CD4-positive, alpha-beta memory T cell (primary cell): ENCODE data around the gene CDC42BPG. TPM values are rescaled to one million over a fixed set of nuclear protein-coding genes. Genes with fewer than 3 reads are reported as not detected.

Experiments
- CTCF ChIA-PET: fragments of 350-600 bp; sonication (Branson Sonifier 250); formaldehyde crosslinking; loops from one replicate; lab custom pipeline; 2021; ENCODE audit warnings: inconsistent platforms; ENCODE audit not compliant: partially characterized antibody; lab: Charles Lee
- POLR2A ChIA-PET: fragments of 350-600 bp; sonication (Branson Sonifier 250); formaldehyde crosslinking; loops from one replicate; lab custom pipeline; 2021; ENCODE audit not compliant: partially characterized antibody; lab: Charles Lee
- DNase-seq, 5 donors: peaks; one replicate each; pipeline versions ENCODE4 v3.0.0 to v3.0.0-alpha.2; 2020 to 2022; ENCODE audit warnings: mixed read lengths in 1 of 5
- H3K27ac ChIP-seq: one replicate; pipeline ENCODE4 v1.7.0; 2013; ENCODE audit warnings: low read depth, low read length
- H3K27me3 ChIP-seq: 2 replicates; pipeline ENCODE4 v1.7.0; 2013; ENCODE audit warnings: mild to moderate bottlenecking, low read length, moderate library complexity; ENCODE audit not compliant: insufficient read depth
- H3K36me3 ChIP-seq: 2 replicates; pipeline ENCODE4 v1.7.0; 2013; ENCODE audit warnings: mild to moderate bottlenecking, low read length, moderate library complexity; ENCODE audit not compliant: insufficient read depth
- H3K4me1 ChIP-seq: 2 replicates; pipeline ENCODE4 v1.7.0; 2013; ENCODE audit warnings: mild to moderate bottlenecking, low read length, moderate library complexity; ENCODE audit not compliant: insufficient read depth
- H3K4me3 ChIP-seq, 2 donors: one replicate each; pipeline ENCODE4 v1.7.0; 2013; ENCODE audit warnings: low read length in 2 of 2, mild to moderate bottlenecking in 1 of 2
- H3K9me3 ChIP-seq, 2 donors: one replicate each; pipeline ENCODE4 v1.7.0; 2013; ENCODE audit warnings: low read length in 2 of 2, control low read depth in 1 of 2; ENCODE audit not compliant: control insufficient read depth in 1 of 2
- H3K27ac Mint-ChIP-seq, 7 donors: one replicate each; pipeline ENCODE4 v1.8.0; 2020 to 2021; ENCODE audit warnings: mixed read lengths in 7 of 7, mild to moderate bottlenecking in 6 of 7, inconsistent platforms in 3 of 7, moderate library complexity in 3 of 7
- H3K27me3 Mint-ChIP-seq, 2 donors: one replicate each; pipeline ENCODE4 v1.8.0; 2020 to 2021; ENCODE audit warnings: mixed read lengths in 2 of 2
- H3K36me3 Mint-ChIP-seq, 2 donors: one replicate each; pipeline ENCODE4 v1.8.0; 2020 to 2021; ENCODE audit warnings: mixed read lengths in 2 of 2, inconsistent platforms in 1 of 2, mild to moderate bottlenecking in 1 of 2
- H3K4me1 Mint-ChIP-seq, 4 donors: one replicate each; pipeline ENCODE4 v1.8.0; 2020 to 2021; ENCODE audit warnings: mixed read lengths in 4 of 4, mild to moderate bottlenecking in 1 of 4
- H3K4me3 Mint-ChIP-seq, 8 donors: one replicate each; pipeline ENCODE4 v1.8.0; 2020 to 2021; ENCODE audit warnings: mixed read lengths in 8 of 8, mild to moderate bottlenecking in 7 of 8, moderate library complexity in 6 of 8, inconsistent platforms in 3 of 8
- H3K9me3 Mint-ChIP-seq, 8 donors: one replicate each; pipeline ENCODE4 v1.8.0; 2020 to 2021; ENCODE audit warnings: mixed read lengths in 8 of 8, mild to moderate bottlenecking in 5 of 8, inconsistent platforms in 3 of 8, moderate library complexity in 1 of 8
- intact Hi-C: fragments of 100-400 bp; cut with micrococcal nuclease; formaldehyde crosslinking; loops from one replicate; pipeline ENCODE4 v1.15.1; 2023
- polyA plus RNA-seq, 2 donors: library from polyadenylated mRNA; unstranded; fragments of 300-500 nt; fragmentation: Illumina TruSeq; gene quantifications; one replicate each; pipeline ENCODE4 v1.2.3, GENCODE V29; 2021
- total RNA-seq, 2 experiments: library from RNA; stranded (reverse); gene quantifications; one replicate each; pipeline ENCODE4 v1.2.3, GENCODE V29; 2021

CDC42BPG gene
- total and polyA plus RNA-seq, 4 experiments from 2014 or later, result 0.62 to 9.0 (median 6.2) TPM; not detected in 1

- Histone ChIP-seq H3K27me3 (no peaks in the 10 kb centered on the region), H3K4me3 (no peak overlapping the region), H3K36me3 (peaks cover 41% of the 10 kb centered on the region), H3K9me3 (no peaks in the 10 kb centered on the region), H3K27ac (peak overlapping the region; percentile 70), H3K4me1 (peaks cover 96% of the 10 kb centered on the region)
- CTCF ChIA-PET, result interaction anchor here (1.0 to 29.7 kb wide), 5 partner anchors 8 to 71 kb away, joined by 3 to 1245 read pairs (median 23); partner anchors contain the start of gene EHD1
- H3K4me3 Mint-ChIP-seq, result peak overlapping the region; percentile 27 to 83 (median 65)
- POLR2A ChIA-PET, result interaction anchor here (0.8 to 28.8 kb wide), 12 partner anchors 9 to 282 kb away, joined by 3 to 2105 read pairs (median 6); partner anchors contain the start of genes ARL2, CDC42BPG, EHD1 and FAU
- DNase-seq, result peak in 1 of 5 donors; percentile 64
- H3K36me3 Mint-ChIP-seq, result peaks cover 32 to 47% of the 10 kb centered on the region in 2 donors
- no peaks in the 10 kb centered on the region for H3K27me3 Mint-ChIP-seq
- intact Hi-C loops, result no loop called here
- peak overlapping the region; percentile 93 to 99 (median 94) for H3K27ac Mint-ChIP-seq
- peaks cover 57 to 94% (median 75%) of the 10 kb centered on the region in 4 donors for H3K4me1 Mint-ChIP-seq
- H3K9me3 Mint-ChIP-seq, result no peaks in the 10 kb centered on the region
Measured at GRCh38 chr11:64852804-64853509, 8.5 kb upstream of the CDC42BPG start.

- H3K27me3 Mint-ChIP-seq, result no peaks in the 10 kb centered on the region
- H3K9me3 Mint-ChIP-seq, result no peaks in the 10 kb centered on the region
- peaks cover 28 to 41% of the 10 kb centered on the region in 2 donors for H3K36me3 Mint-ChIP-seq
- Histone ChIP-seq H3K36me3 (peaks cover 35% of the 10 kb centered on the region), H3K27ac (peak overlapping the region; percentile 70), H3K4me3 (no peak overlapping the region), H3K4me1 (peaks cover 96% of the 10 kb centered on the region), H3K9me3 (no peaks in the 10 kb centered on the region), H3K27me3 (no peaks in the 10 kb centered on the region)
- H3K4me3 Mint-ChIP-seq, result peak overlapping the region; percentile 5 to 83 (median 68)
- H3K4me1 Mint-ChIP-seq, result peaks cover 58 to 95% (median 75%) of the 10 kb centered on the region in 4 donors
- CTCF ChIA-PET, result interaction anchor here (3.8 to 29.7 kb wide), 3 partner anchors 9 to 35 kb away, joined by 23 to 1245 read pairs (median 78); partner anchors contain the start of gene EHD1
- intact Hi-C loops, result loop anchor here (1.0 kb wide), 1 partner anchor 26 kb away; the partner anchor contains the start of gene EHD1
- peak in 1 of 5 donors; percentile 53 for DNase-seq
- POLR2A ChIA-PET, result interaction anchor here (0.9 to 28.8 kb wide), 7 partner anchors 9 to 244 kb away, joined by 3 to 2105 read pairs (median 10); partner anchors contain the start of genes EHD1, PPP2R5B, RASGRP2 and SF1
- peak overlapping the region; percentile 93 to 99 (median 94) for H3K27ac Mint-ChIP-seq
Measured at GRCh38 chr11:64851831-64852351, 7.4 kb upstream of the CDC42BPG start.

GRCh38 chr11:64850979-64851567 lies 6.6 kb upstream of the CDC42BPG start:
- no peaks in the 10 kb centered on the region for H3K9me3 Mint-ChIP-seq
- H3K4me1 Mint-ChIP-seq, result peaks cover 52 to 89% (median 69%) of the 10 kb centered on the region in 4 donors
- no peaks in the 10 kb centered on the region for H3K9me3 ChIP-seq
- no peaks in the 10 kb centered on the region for H3K27me3 ChIP-seq
- peak in 3 of 5 donors; percentile 52 to 84 (median 62) for DNase-seq
- intact Hi-C loops, result loop anchor here (1.0 kb wide), 2 partner anchors 8 to 27 kb away; partner anchors contain the start of gene EHD1
- CTCF ChIA-PET, result interaction anchor here (1.2 to 29.7 kb wide), 4 partner anchors 10 to 35 kb away, joined by 6 to 1245 read pairs (median 15); partner anchors contain the start of gene EHD1
- H3K27me3 Mint-ChIP-seq, result no peaks in the 10 kb centered on the region
- peaks cover 28 to 36% of the 10 kb centered on the region in 2 donors for H3K36me3 Mint-ChIP-seq
- H3K4me1 ChIP-seq, result peaks cover 90% of the 10 kb centered on the region
- H3K4me3 ChIP-seq, result no peak overlapping the region
- H3K27ac ChIP-seq, result peak overlapping the region; percentile 70
- H3K4me3 Mint-ChIP-seq, result peak overlapping the region in 6 of 8 donors; percentile 13 to 83 (median 72)
- peaks cover 27% of the 10 kb centered on the region for H3K36me3 ChIP-seq
- POLR2A ChIA-PET, result interaction anchor here (0.9 to 28.8 kb wide), 10 partner anchors 9 to 266 kb away, joined by 3 to 2105 read pairs (median 6); partner anchors contain the start of genes EHD1, MEN1, PPP2R5B and RASGRP2
- peak overlapping the region; percentile 93 to 99 (median 94) for H3K27ac Mint-ChIP-seq

- Histone ChIP-seq H3K4me3 (no peak overlapping the region), H3K27ac (peak overlapping the region; percentile 24), H3K9me3 (no peaks in the 10 kb centered on the region), H3K36me3 (peaks cover 18% of the 10 kb centered on the region), H3K4me1 (peaks cover 83% of the 10 kb centered on the region), H3K27me3 (no peaks in the 10 kb centered on the region)
- Mint-ChIP-seq H3K4me3 (peak overlapping the region in 1 of 8 donors; percentile 52), H3K36me3 (peaks cover 18 to 25% of the 10 kb centered on the region in 2 donors), H3K9me3 (no peaks in the 10 kb centered on the region), H3K27ac (peak overlapping the region in 6 of 7 donors; percentile 51 to 99 (median 71)), H3K27me3 (no peaks in the 10 kb centered on the region), H3K4me1 (peaks cover 45 to 83% (median 63%) of the 10 kb centered on the region in 4 donors)
- ChIA-PET POLR2A (interaction anchor here (1.2 to 28.8 kb wide), 11 partner anchors 10 to 270 kb away, joined by 3 to 2105 read pairs (median 4); partner anchors contain the start of genes EHD1, MEN1, RASGRP2 and TM7SF2), CTCF (interaction anchor here (1.2 to 29.7 kb wide), 9 partner anchors 11 to 332 kb away, joined by 3 to 1245 read pairs (median 11); partner anchors contain the start of genes ARL2, CAPN1, EHD1 and SF1)
- DNase-seq, result no peak
- intact Hi-C loops, result loop anchor here (1.0 to 5.0 kb wide), 2 partner anchors 10 to 228 kb away; no protein-coding TSS in a partner anchor
Measured at GRCh38 chr11:64849598-64850356, 5.3 kb upstream of the CDC42BPG start.

GRCh38 chr11:64848826-64849597 lies 4.6 kb upstream of the CDC42BPG start:
- peaks cover 42 to 77% (median 57%) of the 10 kb centered on the region in 4 donors for H3K4me1 Mint-ChIP-seq
- peaks cover 11 to 18% of the 10 kb centered on the region in 2 donors for H3K36me3 Mint-ChIP-seq

More at GRCh38 chr11:64848826-64849597, 4.6 kb upstream of the CDC42BPG start:
- Mint-ChIP-seq H3K9me3 (no peaks in the 10 kb centered on the region), H3K4me3 (peak overlapping the region in 2 of 8 donors; percentile 50 to 55), H3K27me3 (no peaks in the 10 kb centered on the region), H3K27ac (peak overlapping the region; percentile 55 to 99 (median 90))
- peaks cover 78% of the 10 kb centered on the region for H3K4me1 ChIP-seq
- peak in 1 of 5 donors; percentile 54 for DNase-seq
- no peaks in the 10 kb centered on the region for H3K9me3 ChIP-seq
- no peaks in the 10 kb centered on the region for H3K27me3 ChIP-seq
- ChIA-PET POLR2A (interaction anchor here (0.9 to 28.8 kb wide), 14 partner anchors 9 to 273 kb away, joined by 3 to 2105 read pairs (median 6); partner anchors contain the start of genes EHD1, FAU, MRPL49 and PPP2R5B), CTCF (interaction anchor here (1.2 to 29.7 kb wide), 13 partner anchors 9 to 332 kb away, joined by 3 to 1245 read pairs (median 5); partner anchors contain the start of genes ARL2, BATF2, CAPN1 and EHD1)
- H3K4me3 ChIP-seq, result no peak overlapping the region
- peaks cover 10% of the 10 kb centered on the region for H3K36me3 ChIP-seq
- intact Hi-C loops, result loop anchor here (5.0 kb wide), 1 partner anchor 228 kb away; no protein-coding TSS in a partner anchor
- peak overlapping the region; percentile 24 for H3K27ac ChIP-seq
